ENCODE results near the gene RASSF1.

- TF ChIP-seq CTCF (IDR thresholded peaks at IDR 0.05): no peak
- TF ChIP-seq POLR2A (IDR thresholded peaks at IDR 0.05): no peak
Observed at GRCh38 chr3:50297896-50298725, 42.5 kb downstream of the RASSF1 start.

Data from body of pancreas (tissue), 4 donors.